Measurements from ENCODE around the gene KCP. TPM values are rescaled to one million over a fixed set of nuclear protein-coding genes. Genes with fewer than 3 reads are reported as not detected.
"Not testable (repeated sequence)": the region's sequence is repeated elsewhere in the genome, so short reads cannot be mapped to it uniquely, and the experiment has no call there.

The KCP gene
- total RNA-seq, 2 experiments from 2014 or later: 1.4 to 2.3 TPM

GRCh38 chr7:128914566-128915151 lies 4.2 kb upstream of the KCP start:
- Histone ChIP-seq H3K9me3 (ENCODE audit: low read length) (no peaks in the 10 kb centered on the region), H3K79me2 (ENCODE audit: insufficient read depth, low read depth, low read length) (no peaks in the 10 kb centered on the region), H4K20me1 (ENCODE audit: insufficient read depth, low read length) (no peaks in the 10 kb centered on the region), H3K9me2 (ENCODE audit: insufficient read depth, low read length) (no peaks in the 10 kb centered on the region), H2AFZ (ENCODE audit: low read length) (no peak overlapping the region), H3K4me2 (ENCODE audit: low read length) (no peak overlapping the region), H3K27ac (ENCODE audit: low read depth, low read length, poor library complexity, severe bottlenecking) (no peak overlapping the region), H3K4me3 (ENCODE audit: low read depth, low read length, poor library complexity, severe bottlenecking) (no peak overlapping the region), H3K36me3 (ENCODE audit: insufficient read depth, low read length) (no peaks in the 10 kb centered on the region), H3K4me1 (ENCODE audit: insufficient read depth, low read length, poor library complexity, severe bottlenecking) (peaks cover 7% of the 10 kb centered on the region)
- DNase-seq (ENCODE audit: low spot score): no peak
- ChIA-PET POLR2A (interaction anchor here (0.6 kb wide), 2 partner anchors 180 to 923 kb away, joined by 4 to 5 read pairs; no protein-coding TSS in a partner anchor), CTCF (ENCODE audit: unreplicated experiment) (no interaction called here)
- TF ChIP-seq CTCF (conservative IDR thresholded peaks at IDR 0.05; ENCODE audit: low read length) (0 out of 2 replicates have a peak, but pooled peaks have one; percentile 19), EZH2phosphoT487 (IDR thresholded peaks at IDR 0.05; ENCODE audit: borderline replicate concordance, low read depth, low read length) (no peak)
- no TSS peak for BruUV-seq (replicated peaks)
- intact Hi-C loops (cut with micrococcal nuclease; ENCODE audit: unreplicated experiment): no loop called here

GRCh38 chr7:128913870-128914565 lies 3.5 kb upstream of the KCP start:
- H3K79me2 ChIP-seq (ENCODE audit: insufficient read depth, low read depth, low read length): no peaks in the 10 kb centered on the region
- H3K36me3 ChIP-seq (ENCODE audit: insufficient read depth, low read length): no peaks in the 10 kb centered on the region
- H3K4me3 ChIP-seq (ENCODE audit: low read depth, low read length, poor library complexity, severe bottlenecking): no peak overlapping the region
- H2AFZ ChIP-seq (ENCODE audit: low read length): no peak overlapping the region
- no peaks in the 10 kb centered on the region for H3K9me2 ChIP-seq (ENCODE audit: insufficient read depth, low read length)
- no peak overlapping the region for H3K4me2 ChIP-seq (ENCODE audit: low read length)
- no peaks in the 10 kb centered on the region for H3K9me3 ChIP-seq (ENCODE audit: low read length)
- no peaks in the 10 kb centered on the region for H4K20me1 ChIP-seq (ENCODE audit: insufficient read depth, low read length)
- H3K27ac ChIP-seq (ENCODE audit: low read depth, low read length, poor library complexity, severe bottlenecking): no peak overlapping the region
- TF ChIP-seq CTCF (conservative IDR thresholded peaks at IDR 0.05; ENCODE audit: low read length) (no peak), EZH2phosphoT487 (IDR thresholded peaks at IDR 0.05; ENCODE audit: borderline replicate concordance, low read depth, low read length) (no peak)
- intact Hi-C loops (cut with micrococcal nuclease; ENCODE audit: unreplicated experiment): no loop called here
- peaks cover under 1% of the 10 kb centered on the region for H3K4me1 ChIP-seq (ENCODE audit: insufficient read depth, low read length, poor library complexity, severe bottlenecking)
- POLR2A ChIA-PET: interaction anchor here (0.6 kb wide), 1 partner anchor 923 kb away, joined by 4 read pairs; no protein-coding TSS in a partner anchor
- no TSS peak for BruUV-seq (replicated peaks)
- DNase-seq (ENCODE audit: low spot score): no peak
- CTCF ChIA-PET (ENCODE audit: unreplicated experiment): no interaction called here

- DNase-seq (ENCODE audit: low spot score); H3K79me2 ChIP-seq (ENCODE audit: insufficient read depth, low read depth, low read length); H3K9me3 ChIP-seq (ENCODE audit: low read length); CTCF ChIA-PET (ENCODE audit: unreplicated experiment); H2AFZ ChIP-seq (ENCODE audit: low read length); H3K4me2 ChIP-seq (ENCODE audit: low read length); BruUV-seq (replicated peaks); H3K36me3 ChIP-seq (ENCODE audit: insufficient read depth, low read length); H3K9me2 ChIP-seq (ENCODE audit: insufficient read depth, low read length); H3K27ac ChIP-seq (ENCODE audit: low read depth, low read length, poor library complexity, severe bottlenecking); H3K4me3 ChIP-seq (ENCODE audit: low read depth, low read length, poor library complexity, severe bottlenecking); H3K4me1 ChIP-seq (ENCODE audit: insufficient read depth, low read length, poor library complexity, severe bottlenecking); H4K20me1 ChIP-seq (ENCODE audit: insufficient read depth, low read length); intact Hi-C loops (cut with micrococcal nuclease; ENCODE audit: unreplicated experiment): not testable (repeated sequence)
- POLR2A ChIA-PET: interaction anchor here (0.7 kb wide), 1 partner anchor 11 kb away, joined by 3 read pairs; no protein-coding TSS in a partner anchor
Measured at GRCh38 chr7:128912709-128913495, 2.4 kb upstream of the KCP start.
